Pancreas (tissue), 10 donors: ENCODE results near the gene KCTD5. TPM values are rescaled to one million over a fixed set of nuclear protein-coding genes. Genes with fewer than 3 reads are reported as not detected.

ENCODE experiments used
- ATAC-seq, 4 donors: fragments of 200-7000 bp; cut with Tn5 transposase; one replicate each; pipeline versions ENCODE4 v1.8.0 to v1.9.1; 2020; ENCODE audit warnings: mild to moderate bottlenecking in 4 of 4, moderate library complexity in 4 of 4
- DNase-seq, 6 donors: peaks; one replicate each; pipeline ENCODE4 v3.0.0-alpha.2; 2020
- FAIRE-seq: peaks from 2 replicates; lab custom pipeline; 2012; peaks lifted over from hg19 to GRCh38; lab: Jason Lieb, UNC
- H3K27ac ChIP-seq, 4 donors: fragments of 200-600 bp; sonication (generic); 1 replicate in 3 of 4; 2 replicates in 1 of 4; pipeline versions ENCODE4 v1.5.0 to v1.8.0; 2020
- H3K27me3 ChIP-seq, 4 donors: fragments of 200-600 bp; one replicate each; pipeline ENCODE4 v1.8.0; 2021
- H3K36me3 ChIP-seq, 3 donors: fragments of 200-600 bp; sonication (generic) in 1 of 3; one replicate each; pipeline versions ENCODE4 v1.5.0 to v1.8.0; 2020 to 2021
- H3K4me1 ChIP-seq, 3 donors: fragments of 200-600 bp; one replicate each; pipeline ENCODE4 v1.8.0; 2021
- H3K4me3 ChIP-seq, 4 donors: fragments of 200-600 bp; sonication (generic) in 2 of 4; one replicate each; pipeline versions ENCODE4 v1.5.0 to v1.8.0; 2020 to 2021
- H3K9me3 ChIP-seq, 4 donors: fragments of 200-600 bp; one replicate each; pipeline ENCODE4 v1.8.0; 2021
- WGBS, 2 donors: extraction: QIAGEN DNeasy Blood & Tissue Kit; methylation state at CpG; one replicate each; pipeline ENCODE4 v1.1.7; 2013; 5-methylcytosine and 5-hydroxymethylcytosine counted together
- intact Hi-C, 3 donors: fragments of 100-400 bp; cut with DNase I; formaldehyde crosslinking; loops; one replicate each; pipeline versions ENCODE4 v1.11.1 to v1.14.2; 2022
- polyA plus RNA-seq, 2 donors: library from polyadenylated mRNA; stranded (reverse); fragments of 200-250 nt; gene quantifications; one replicate each; pipeline ENCODE4 v1.2.3, GENCODE V29; 2013
- total RNA-seq, 6 donors: library from RNA; stranded (reverse); fragmentation: NEBNext Ultra II Directional in 4 of 6; extraction: Animal tissue kit (Norgen Biotek cat#: 25700) in 4 of 6; gene quantifications; one replicate each; pipeline versions ENCODE4 v1.2.1 to v1.2.4, GENCODE V29; 2021 to 2023
- TF ChIP-seq, protein P1 (sequence below), 4 donors: fragments of 200-600 bp; sonication (generic) in 3 of 4; IDR thresholded peaks; one replicate each; pipeline versions ENCODE4 v1.5.0 to v1.8.0; 2021; ENCODE audit warnings: antibody characterized with exemption in 4 of 4
- donor health status: healthy with polysubstance abuse.
- donor health status: DM: no; HTN: no; CAD: no; lungs with moderate emphysema.
- donor health status: DM: no; HTN: no; CAD: no.
- donor health status: control.
- donor health status: control.
- donor health status: Bipolar disorder and iron deficiency.
- donor health status: DM: yes; HTN: yes; CAD: no.
- donor health status: DM: no; HTN: no; CAD: no.
- donor health status: DM: no; HTN: no; CAD: no.
- donor health status: DM: yes; HTN: yes; CAD: no.

KCTD5 gene
- total and polyA plus RNA-seq, 8 donors, result 4.5 to 8.9 (median 6.7) TPM

DNA sequence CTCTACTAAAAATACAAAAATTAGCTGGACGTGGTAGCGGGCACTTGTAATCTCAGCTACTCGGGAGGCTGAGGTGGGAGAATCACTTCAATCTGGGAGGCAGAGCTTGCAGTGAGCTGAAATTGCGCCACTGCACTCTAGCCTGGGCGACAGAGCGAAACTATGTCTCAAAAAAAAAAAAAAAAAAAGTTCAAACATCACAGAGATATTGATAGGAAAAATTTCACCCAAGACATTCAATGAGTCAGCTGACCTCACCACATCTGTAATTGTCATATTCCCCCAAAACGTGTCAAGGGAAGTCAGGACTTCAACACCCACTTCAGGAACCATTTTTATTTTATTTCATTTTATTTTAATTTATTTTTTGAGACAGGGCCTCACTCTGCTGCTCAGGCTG is 45.7 kb downstream of the KCTD5 start:
- TF ChIP-seq, protein P1, sequence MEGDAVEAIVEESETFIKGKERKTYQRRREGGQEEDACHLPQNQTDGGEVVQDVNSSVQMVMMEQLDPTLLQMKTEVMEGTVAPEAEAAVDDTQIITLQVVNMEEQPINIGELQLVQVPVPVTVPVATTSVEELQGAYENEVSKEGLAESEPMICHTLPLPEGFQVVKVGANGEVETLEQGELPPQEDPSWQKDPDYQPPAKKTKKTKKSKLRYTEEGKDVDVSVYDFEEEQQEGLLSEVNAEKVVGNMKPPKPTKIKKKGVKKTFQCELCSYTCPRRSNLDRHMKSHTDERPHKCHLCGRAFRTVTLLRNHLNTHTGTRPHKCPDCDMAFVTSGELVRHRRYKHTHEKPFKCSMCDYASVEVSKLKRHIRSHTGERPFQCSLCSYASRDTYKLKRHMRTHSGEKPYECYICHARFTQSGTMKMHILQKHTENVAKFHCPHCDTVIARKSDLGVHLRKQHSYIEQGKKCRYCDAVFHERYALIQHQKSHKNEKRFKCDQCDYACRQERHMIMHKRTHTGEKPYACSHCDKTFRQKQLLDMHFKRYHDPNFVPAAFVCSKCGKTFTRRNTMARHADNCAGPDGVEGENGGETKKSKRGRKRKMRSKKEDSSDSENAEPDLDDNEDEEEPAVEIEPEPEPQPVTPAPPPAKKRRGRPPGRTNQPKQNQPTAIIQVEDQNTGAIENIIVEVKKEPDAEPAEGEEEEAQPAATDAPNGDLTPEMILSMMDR (IDR thresholded peaks at IDR 0.05), result no peak
- intact Hi-C loops, result no loop called here
- FAIRE-seq, result no peak

GRCh38 chr16:2734844-2735515 is 52.7 kb downstream of the KCTD5 start:
- H3K27ac ChIP-seq, result no peak overlapping the region
- TF ChIP-seq, protein P1 (IDR thresholded peaks at IDR 0.05), result no peak
- FAIRE-seq (no peak), DNase-seq (no peak), ATAC-seq (no peak)
- intact Hi-C loops, result no loop called here
- no peaks in the 10 kb centered on the region for H3K36me3 ChIP-seq
- H3K27me3 ChIP-seq, result no peaks in the 10 kb centered on the region
- H3K4me1 ChIP-seq, result no peaks in the 10 kb centered on the region
- 71 to 77% methylated on average over 10 of the region's 10 CpGs for WGBS, 2 donors
- no peaks in the 10 kb centered on the region for H3K9me3 ChIP-seq
- H3K4me3 ChIP-seq, result no peak overlapping the region

More for the DNA sequence above, 45.7 kb downstream of the KCTD5 start:
- H3K9me3 ChIP-seq, result no peaks in the 10 kb centered on the region
- H3K4me3 ChIP-seq, result no peak overlapping the region
- H3K36me3 ChIP-seq, result no peaks in the 10 kb centered on the region
- H3K4me1 ChIP-seq, result no peaks in the 10 kb centered on the region
- H3K27me3 ChIP-seq, result no peaks in the 10 kb centered on the region
- H3K27ac ChIP-seq, result no peak overlapping the region
- 84 to 88% methylated on average over 7 of the region's 7 CpGs for WGBS, 2 donors
- ATAC-seq, result no peak
- DNase-seq, result no peak

DNA sequence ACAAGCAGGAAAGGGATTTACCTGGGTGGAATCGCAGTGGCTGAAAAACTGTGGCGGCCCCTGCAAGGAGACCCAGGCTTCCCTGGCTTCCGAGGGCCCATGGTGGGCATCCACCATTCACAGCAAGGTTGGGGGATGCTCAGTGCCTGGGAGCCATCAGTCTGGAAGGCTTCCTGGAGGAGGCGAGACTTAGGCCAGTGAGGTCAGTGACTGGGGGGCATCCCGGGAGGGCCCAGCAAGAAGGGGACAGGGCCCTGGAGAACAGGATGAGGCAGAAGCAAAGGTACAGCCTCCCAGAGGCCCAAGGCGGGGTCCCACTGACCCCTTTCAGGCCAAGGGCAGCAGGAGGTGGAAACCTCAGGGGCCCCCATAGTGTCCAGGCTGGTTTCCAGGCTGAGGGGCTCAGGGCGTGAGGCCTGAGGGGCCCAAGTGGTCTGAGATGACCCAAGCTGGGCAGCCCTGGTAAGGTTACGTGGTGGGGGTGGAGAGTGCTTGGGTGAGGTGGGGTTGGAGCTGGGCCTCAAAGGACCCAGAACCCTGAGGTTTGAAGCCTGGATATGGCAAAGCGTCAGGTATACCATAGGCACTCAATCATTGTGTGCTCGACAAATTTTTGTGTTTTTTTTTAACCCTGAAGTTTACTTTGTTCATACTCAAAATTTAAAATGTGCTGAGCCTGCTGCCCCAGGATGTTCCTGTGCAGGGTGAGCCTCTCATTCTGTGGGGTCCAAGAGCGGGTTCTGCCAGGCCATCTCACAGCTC is 54.3 kb downstream of the KCTD5 start:
- Histone ChIP-seq H3K36me3 (no peaks in the 10 kb centered on the region), H3K27me3 (no peaks in the 10 kb centered on the region), H3K9me3 (no peaks in the 10 kb centered on the region), H3K27ac (no peak overlapping the region), H3K4me3 (no peak overlapping the region), H3K4me1 (no peaks in the 10 kb centered on the region)
- ATAC-seq (no peak), DNase-seq (no peak), FAIRE-seq (no peak)
- intact Hi-C loops, result no loop called here
- TF ChIP-seq, protein P1 (IDR thresholded peaks at IDR 0.05), result no peak
- WGBS, 2 donors, result 84 to 90% methylated on average over 11 of the region's 11 CpGs

DNA sequence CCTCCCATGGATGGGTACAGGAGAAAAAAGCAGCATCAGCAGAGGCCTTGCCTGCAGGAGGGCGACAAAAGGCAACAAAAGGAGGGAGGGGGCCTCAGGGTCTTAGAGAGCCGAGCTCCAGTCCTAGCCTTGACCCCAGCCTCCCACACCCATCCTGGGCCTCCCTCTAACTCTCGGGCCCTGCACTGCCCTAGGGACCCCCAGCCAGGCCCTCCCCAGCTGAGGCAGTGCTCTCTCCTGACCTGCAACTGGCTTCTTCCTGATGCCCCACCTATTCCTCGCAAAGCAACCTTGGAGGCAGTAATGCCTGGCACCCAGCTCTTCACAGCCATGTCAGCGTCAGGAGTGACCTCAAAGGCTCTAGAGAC is 54.9 kb downstream of the KCTD5 start:
- no peaks in the 10 kb centered on the region for H3K9me3 ChIP-seq
- no peak for DNase-seq
- H3K36me3 ChIP-seq, result no peaks in the 10 kb centered on the region
- intact Hi-C loops, result no loop called here
- WGBS, 2 donors, result 85% methylated on average over 4 to 5 of the region's 5 CpGs
- no peaks in the 10 kb centered on the region for H3K4me1 ChIP-seq
- H3K27ac ChIP-seq, result no peak overlapping the region
- no peak for ATAC-seq
- H3K4me3 ChIP-seq, result no peak overlapping the region
- FAIRE-seq, result no peak
- no peaks in the 10 kb centered on the region for H3K27me3 ChIP-seq
- TF ChIP-seq, protein P1 (IDR thresholded peaks at IDR 0.05), result no peak
